KOPT-K1 (cell line): ENCODE measurements around the gene GIN1.
"Not testable (repeated sequence)": the region's sequence is repeated elsewhere in the genome, so short reads cannot be mapped to it uniquely, and the experiment has no call there.

Experiments used
- H3K27ac ChIP-seq: fragments of 200-600 bp; sonication (generic); 2 replicates; pipeline ENCODE4 v1.5.1; 2016; ENCODE audit warnings: antibody characterized with exemption, mild to moderate bottlenecking, low read depth, low read length; ENCODE audit not compliant: poor library complexity, severe bottlenecking
- H3K36me3 ChIP-seq: fragments of 200-600 bp; sonication (generic); 2 replicates; pipeline ENCODE4 v1.5.1; 2017; ENCODE audit warnings: antibody characterized with exemption, mild to moderate bottlenecking, low read length, moderate library complexity; ENCODE audit not compliant: insufficient read depth
- H3K9me3 ChIP-seq: fragments of 200-600 bp; sonication (generic); 2 replicates; pipeline ENCODE4 v1.5.1; 2017; ENCODE audit warnings: antibody characterized with exemption, low read length, mild to moderate bottlenecking; ENCODE audit not compliant: insufficient read depth, poor library complexity, severe bottlenecking

GIN1 gene

DNA sequence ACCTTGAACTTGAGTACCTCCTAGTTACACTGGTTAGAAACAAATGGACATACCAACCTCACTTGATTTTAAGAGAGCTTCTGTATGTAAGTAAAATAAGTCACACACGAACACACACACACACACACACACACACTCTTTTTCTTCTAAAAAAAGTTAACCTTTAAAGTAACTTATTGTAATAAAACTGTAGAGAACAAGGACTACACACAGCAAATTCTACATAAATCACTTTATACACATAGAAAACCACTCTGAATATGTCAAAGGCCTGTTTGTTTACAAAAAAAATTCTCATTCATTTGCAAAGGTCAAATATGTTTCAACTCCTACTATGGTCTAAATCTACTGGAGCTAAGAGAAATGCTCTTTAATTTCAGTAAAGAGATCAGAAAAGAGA is 29.1 kb downstream of the GIN1 start:
- Histone ChIP-seq H3K27ac (no peak overlapping the region), H3K36me3 (peaks cover 9% of the 10 kb centered on the region; the same call in 1 of the 2 replicates), H3K9me3 (peaks cover 5% of the 10 kb centered on the region)

DNA sequence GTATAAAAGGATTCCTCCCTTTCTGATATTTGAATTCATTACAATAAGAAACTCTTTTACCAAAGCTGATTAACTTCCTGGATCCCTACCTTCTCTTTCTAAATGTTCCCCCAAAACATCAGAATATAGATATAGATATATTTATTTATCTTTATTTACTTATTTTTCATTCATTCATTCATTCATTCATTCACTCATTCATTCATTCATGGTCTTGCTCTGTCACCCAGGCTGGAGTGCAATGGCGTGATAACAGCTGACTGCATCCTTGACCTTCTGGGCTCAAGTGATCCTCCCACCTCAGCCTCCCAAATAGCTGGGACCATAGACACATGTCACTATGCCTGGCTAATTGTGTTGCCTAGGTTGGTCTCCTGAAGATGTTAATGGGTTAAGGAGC is 30.7 kb downstream of the GIN1 start:
- Histone ChIP-seq H3K36me3 (peaks cover 12% of the 10 kb centered on the region; the same call in 1 of the 2 replicates), H3K27ac (no peak overlapping the region), H3K9me3 (peaks cover 14% of the 10 kb centered on the region)

DNA sequence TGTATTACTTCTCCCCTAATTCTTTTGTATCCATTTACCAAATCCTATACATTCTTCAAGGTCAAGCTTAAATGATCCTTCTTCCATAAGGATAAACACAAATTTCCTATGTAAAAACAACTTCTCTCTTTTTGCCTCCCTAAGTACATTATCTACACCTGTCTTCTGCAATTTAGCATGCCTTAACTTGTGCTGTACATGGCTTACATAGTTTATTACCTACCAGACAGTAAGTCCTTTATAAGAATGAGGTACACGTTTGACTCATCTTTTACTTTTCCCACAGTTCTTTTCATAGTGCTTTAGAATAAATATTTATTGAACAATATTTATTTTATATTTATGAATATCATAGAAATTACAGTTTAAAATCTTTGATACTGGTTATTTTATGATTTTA is 33.4 kb downstream of the GIN1 start:
- Histone ChIP-seq H3K27ac (no peak overlapping the region), H3K9me3 (peaks cover 27% of the 10 kb centered on the region), H3K36me3 (peaks cover 12% of the 10 kb centered on the region; the same call in 1 of the 2 replicates)

DNA sequence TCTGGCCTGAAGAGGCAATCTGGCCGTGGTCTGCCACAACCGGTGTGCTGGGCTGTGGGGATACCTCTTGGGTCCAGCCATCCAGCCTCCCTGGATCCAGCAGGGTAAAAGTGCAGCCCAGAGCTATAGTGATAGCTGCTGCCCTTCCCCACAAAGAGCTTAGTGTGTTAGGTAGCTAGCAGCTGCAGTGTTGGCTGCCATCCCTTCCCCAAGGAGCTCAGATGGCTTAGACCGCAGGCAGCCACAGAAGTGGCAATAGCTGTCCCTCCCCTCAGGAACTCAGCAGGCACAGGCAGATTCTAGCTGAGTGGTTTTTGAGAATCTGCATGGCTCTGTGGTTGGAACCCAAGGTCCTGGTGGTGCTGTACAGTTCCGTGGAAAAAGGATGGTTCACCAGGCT is 40.1 kb downstream of the GIN1 start:
- Histone ChIP-seq H3K36me3 (no peaks in the 10 kb centered on the region), H3K9me3 (peaks cover 56% of the 10 kb centered on the region), H3K27ac (no peak overlapping the region)

DNA sequence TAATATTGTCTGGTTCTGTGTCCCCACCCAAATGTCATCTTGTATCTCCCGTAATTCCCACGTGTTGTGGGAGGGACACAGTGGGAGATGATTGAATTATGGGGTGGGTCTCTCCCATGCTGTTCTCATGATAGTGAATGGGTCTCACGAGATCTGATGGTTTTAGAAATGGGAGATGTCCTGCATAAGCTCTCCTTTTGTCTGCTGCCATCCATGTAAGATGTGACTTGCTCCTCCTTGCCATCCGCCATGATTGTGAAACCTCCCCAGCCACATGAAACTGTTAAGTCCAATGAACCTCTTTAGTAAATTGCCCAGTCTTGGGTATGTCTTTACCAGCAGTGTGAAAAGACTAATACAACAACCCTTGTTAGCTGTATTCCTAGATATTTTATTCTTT is 44.5 kb downstream of the GIN1 start:
- Histone ChIP-seq H3K27ac (no peak overlapping the region), H3K36me3 (no peaks in the 10 kb centered on the region), H3K9me3 (peaks cover 53% of the 10 kb centered on the region)

DNA sequence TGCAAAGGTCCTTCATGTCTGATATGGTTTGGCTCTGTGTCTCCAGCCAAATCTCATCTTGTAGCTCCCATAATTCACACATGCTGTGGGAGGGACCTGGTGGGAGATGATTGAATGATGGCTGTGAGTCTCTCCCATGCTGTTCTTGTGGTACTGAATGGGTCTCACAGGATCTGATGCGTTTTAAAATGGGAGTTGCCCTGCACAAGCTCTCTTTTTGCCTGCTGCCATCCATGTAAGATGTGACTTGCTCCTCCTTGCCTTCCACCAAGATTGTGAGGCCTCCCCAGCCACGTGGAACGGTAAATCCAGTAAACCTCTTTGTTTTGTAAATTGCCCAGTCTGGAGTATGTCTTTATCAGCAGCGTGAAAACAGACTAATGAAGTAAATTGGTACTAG is 46.4 kb downstream of the GIN1 start:
- peaks cover 37% of the 10 kb centered on the region for H3K9me3 ChIP-seq
- H3K27ac ChIP-seq, H3K36me3 ChIP-seq: not testable (repeated sequence)

DNA sequence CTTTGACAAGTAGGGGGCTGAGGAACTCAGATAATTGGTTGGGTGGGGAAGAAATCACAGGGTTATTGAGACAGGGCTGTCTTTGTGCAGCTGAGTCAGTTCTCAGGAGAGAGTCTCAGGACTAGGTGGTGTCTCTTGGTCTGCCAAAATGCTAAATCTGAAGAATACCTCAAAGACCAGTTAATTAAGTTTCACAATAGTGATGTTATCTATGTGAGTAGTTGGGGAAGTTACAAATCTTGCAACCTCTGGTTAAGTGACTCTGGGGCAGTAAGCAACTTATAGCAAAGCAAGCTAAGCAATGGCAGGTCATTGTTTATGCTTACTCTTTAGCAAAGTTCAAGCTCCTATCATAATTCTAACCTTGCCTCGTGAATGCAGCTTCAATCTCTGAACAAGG is 53.6 kb downstream of the GIN1 start:
- Histone ChIP-seq H3K27ac (no peak overlapping the region), H3K36me3 (no peaks in the 10 kb centered on the region), H3K9me3 (no peaks in the 10 kb centered on the region)

DNA sequence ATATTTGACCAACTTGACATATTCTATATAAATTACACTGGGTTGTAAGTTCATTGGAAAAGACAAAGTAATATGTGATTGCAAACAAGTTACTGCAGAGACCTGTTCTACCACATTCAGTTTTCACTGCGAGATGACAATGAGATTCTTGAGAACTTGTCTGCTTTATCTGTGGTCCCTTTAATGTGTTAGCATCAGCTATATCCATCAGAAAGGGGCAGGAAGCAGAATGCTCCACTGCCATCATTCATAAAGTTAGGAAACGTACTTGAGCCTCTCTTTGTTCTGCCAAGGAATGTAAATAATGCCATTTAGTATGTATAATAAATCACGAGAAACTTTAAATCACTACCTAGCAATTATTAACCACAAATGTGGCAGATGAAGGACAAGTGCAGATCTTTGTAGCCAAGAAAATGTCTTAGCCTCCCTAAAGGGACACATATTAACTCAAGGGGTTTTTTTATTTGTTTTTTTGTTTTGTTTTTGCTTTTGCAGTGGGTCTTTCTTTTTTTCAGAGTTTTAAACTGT is 59.4 kb downstream of the GIN1 start:
- H3K9me3 ChIP-seq = no peaks in the 10 kb centered on the region

DNA sequence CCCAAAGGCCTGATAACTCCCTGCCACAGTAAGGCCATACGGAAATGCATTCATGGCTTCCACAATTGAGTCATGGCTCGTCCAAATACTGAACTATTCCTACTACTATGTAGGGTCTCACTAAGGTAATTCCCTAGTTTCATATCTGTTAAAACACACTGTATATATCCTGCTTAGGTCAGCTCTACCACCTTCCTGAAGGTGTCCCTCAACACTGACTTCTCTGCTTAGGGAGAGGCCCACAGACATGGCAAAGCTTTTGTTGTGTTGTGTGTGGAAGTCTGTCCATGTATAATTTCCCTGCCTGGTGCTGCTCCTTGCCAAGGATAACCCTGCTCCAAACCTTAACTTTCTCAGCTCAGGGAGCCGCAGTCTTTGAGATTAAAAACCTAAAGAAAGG is 60.4 kb downstream of the GIN1 start:
- Histone ChIP-seq H3K36me3 (no peaks in the 10 kb centered on the region), H3K27ac (no peak overlapping the region), H3K9me3 (no peaks in the 10 kb centered on the region)

More for the DNA sequence above, 59.4 kb downstream of the GIN1 start:
- H3K27ac ChIP-seq = no peak overlapping the region
- no peaks in the 10 kb centered on the region for H3K36me3 ChIP-seq

DNA sequence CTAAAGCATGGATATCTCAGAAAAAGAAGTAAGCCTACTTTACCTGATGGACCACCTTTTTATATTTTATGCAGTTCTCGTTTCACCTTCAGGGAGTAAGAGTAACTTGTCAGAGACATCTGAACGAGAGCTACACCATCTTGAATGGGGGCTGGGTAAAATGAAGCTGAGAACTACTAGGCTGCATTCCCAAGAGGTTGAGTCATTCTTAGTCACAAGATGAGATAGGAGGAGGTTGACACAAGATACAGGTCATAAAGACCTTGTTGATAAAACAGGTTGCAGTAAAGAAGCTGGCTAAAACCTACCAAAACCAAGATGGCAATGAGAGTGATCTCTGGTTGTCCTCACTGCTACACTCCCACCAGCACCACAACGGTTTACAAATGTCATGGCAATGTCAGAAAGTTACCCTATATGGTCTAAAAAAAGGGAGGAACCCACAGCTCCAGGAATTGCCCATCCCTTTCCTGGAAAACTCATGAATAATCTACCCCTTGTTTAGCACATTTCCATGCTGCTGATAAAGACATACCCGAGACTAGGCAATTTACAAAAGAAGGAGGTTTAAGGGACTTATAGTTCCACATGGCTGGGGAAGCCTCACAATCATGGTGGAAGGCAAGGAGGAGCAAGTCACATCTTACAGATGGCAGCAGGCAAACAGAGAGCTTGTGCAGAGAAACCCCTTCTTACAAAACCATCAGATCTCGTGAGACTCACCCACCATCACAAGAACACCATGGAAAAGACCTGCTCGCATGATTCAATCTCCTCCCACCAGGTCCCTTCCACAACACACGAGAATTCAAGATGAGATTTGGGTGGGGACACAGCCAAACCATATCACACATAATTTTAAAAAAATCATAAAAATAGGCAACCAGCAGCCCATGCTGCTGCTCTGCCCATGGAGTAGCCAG is 62.5 kb downstream of the GIN1 start:
- Histone ChIP-seq H3K9me3 (no peaks in the 10 kb centered on the region), H3K36me3 (no peaks in the 10 kb centered on the region), H3K27ac (no peak overlapping the region)

DNA sequence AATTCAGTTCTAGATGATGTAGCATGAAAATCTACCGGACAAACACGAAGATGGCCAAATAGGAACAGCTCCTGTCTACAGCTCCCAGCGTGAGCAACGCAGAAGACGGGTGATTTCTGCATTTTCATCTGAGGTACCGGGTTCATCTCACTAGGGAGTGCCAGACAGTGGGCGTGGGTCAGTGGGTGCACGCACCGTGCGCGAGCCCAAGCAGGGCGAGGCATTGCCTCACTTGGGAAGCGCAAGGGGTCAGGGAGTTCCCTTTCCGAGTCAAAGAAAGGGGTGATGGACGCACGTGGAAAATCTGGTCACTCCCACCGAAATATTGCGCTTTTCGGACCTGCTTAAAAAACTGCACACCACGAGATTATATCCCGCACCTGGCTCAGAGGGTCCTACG is 73.2 kb downstream of the GIN1 start:
- H3K9me3 ChIP-seq, H3K27ac ChIP-seq: not testable (repeated sequence)

DNA sequence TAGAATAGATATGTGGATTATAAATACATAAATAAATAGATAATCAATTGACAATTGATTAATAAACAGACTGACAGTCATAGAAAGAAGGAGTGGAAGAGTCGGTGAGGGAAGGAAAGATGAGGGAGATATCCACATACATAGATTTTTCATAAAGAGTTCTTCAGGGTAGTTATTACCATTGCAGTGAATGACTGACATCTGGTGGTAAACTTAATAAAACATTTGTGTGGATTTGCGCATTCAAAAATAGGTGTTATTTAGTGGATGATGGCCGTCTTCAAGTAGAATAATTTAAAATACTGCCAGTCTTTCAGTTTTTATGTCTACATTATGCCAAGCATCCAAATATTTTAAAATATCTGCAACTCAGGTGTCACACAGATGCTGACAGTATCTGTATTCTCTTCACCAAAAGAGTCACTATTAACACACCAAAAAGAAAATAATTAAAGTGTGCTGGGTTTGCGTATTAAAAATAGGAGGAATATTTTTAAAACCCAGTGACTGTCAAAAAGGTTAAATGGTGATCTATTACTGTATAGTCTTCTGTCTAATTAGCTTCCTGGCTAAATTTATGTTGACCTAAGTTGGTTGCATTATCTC is 78.8 kb downstream of the GIN1 start:
- Histone ChIP-seq H3K27ac (no peak overlapping the region), H3K36me3 (no peaks in the 10 kb centered on the region), H3K9me3 (no peaks in the 10 kb centered on the region)

More for the DNA sequence above, 73.2 kb downstream of the GIN1 start:
- not testable (repeated sequence) for H3K36me3 ChIP-seq

DNA sequence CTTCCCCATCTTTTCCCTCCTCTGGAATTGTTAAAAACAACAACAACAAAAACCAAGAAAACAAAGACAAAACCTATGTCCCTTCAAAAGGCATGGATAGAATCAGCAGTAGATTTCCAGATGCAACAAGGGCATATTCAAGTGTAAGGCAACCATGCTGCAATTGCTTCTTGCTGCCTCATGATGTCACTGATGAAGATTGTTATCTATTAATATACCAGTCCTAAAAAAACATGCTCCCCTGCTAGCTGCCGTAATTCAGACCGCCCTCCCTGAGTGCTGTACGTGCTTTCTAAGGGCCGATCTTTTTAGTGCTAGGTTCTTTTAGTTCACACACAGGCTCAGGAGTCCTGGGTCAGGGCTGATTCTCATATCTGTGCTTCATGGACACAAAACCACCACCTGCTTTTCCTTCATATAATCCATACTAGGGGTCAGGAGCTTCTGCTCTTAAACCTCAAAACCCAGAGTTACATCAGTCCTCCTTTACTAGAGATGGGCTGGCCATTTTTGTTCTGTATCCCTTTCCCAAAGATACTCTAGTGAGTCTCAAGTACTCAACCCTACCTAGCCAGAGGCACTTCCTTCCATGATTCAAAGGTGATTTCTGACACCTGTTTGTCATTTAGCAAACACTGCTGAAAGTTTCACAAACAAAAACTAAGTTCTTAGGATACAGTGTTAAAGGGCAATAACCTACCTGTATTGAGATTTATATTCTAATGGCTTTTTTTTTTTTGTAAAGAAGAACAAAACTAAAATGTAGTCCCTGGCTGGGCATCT is 82.1 kb downstream of the GIN1 start:
- Histone ChIP-seq H3K9me3 (peaks cover 12% of the 10 kb centered on the region), H3K27ac (no peak overlapping the region), H3K36me3 (no peaks in the 10 kb centered on the region)

DNA sequence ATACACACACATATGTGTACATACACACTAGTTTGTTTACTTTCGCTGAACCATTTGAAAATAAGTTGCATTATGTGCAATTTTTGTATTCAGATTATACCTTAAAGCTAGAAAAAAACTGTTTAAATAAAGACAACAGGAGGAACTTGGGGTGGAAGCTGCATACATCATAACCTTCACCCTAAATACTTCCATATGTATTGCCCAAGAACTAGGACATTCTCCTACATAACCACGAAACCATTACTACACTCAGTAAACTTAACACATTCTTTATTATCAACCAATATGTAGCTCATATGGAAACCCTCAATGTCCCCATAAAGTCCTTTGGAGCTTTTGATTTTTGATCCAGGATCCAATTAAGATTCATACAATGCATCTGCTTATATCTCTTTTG is 83.3 kb downstream of the GIN1 start:
- H3K36me3 ChIP-seq = no peaks in the 10 kb centered on the region
- H3K9me3 ChIP-seq = peaks cover 12% of the 10 kb centered on the region
- no peak overlapping the region for H3K27ac ChIP-seq
